ENCODE measurements around the gene SNTN.

DNA sequence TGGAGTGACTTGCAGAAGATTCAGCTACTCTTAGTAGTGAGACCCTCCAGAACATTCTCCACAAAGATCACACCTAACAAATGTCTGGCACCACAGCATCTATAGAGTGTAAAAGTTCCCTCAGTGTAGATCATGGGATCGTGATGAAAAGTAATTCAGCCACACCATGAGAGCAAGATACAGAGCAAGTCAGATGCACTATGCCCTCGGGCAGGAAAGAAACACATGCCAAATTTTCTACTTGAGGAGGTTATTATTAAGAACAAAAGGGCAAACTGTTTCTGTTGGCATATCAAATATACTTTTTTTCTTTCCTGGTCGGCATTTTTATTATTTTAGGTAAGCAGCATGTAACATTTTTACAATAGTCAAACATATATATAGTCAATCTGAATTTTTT lies 44.8 kb upstream of the SNTN start:
- TF ChIP-seq, protein P1, sequence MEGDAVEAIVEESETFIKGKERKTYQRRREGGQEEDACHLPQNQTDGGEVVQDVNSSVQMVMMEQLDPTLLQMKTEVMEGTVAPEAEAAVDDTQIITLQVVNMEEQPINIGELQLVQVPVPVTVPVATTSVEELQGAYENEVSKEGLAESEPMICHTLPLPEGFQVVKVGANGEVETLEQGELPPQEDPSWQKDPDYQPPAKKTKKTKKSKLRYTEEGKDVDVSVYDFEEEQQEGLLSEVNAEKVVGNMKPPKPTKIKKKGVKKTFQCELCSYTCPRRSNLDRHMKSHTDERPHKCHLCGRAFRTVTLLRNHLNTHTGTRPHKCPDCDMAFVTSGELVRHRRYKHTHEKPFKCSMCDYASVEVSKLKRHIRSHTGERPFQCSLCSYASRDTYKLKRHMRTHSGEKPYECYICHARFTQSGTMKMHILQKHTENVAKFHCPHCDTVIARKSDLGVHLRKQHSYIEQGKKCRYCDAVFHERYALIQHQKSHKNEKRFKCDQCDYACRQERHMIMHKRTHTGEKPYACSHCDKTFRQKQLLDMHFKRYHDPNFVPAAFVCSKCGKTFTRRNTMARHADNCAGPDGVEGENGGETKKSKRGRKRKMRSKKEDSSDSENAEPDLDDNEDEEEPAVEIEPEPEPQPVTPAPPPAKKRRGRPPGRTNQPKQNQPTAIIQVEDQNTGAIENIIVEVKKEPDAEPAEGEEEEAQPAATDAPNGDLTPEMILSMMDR (IDR thresholded peaks at IDR 0.05) = no peak
- TF ChIP-seq EZH2 (IDR thresholded peaks at IDR 0.05) = no peak

Measured in neural progenitor cell (in vitro differentiated cells).